HG02885 (cell line): ENCODE data around the gene CCDC136.

Source experiments
- ATAC-seq: cut with Tn5 transposase; IDR thresholded peaks from one replicate; pipeline ENCODE4 v1.9.1; 2021; ENCODE audit warnings: mild to moderate bottlenecking; ENCODE audit not compliant: unreplicated experiment, poor library complexity

Gene CCDC136

GRCh38 chr7:128830231-128831177, 38.7 kb downstream of the CCDC136 start, which contains the start of gene FLNC:
TSS of gene FLNC (plus strand) at chr7:128830406. CDS start at chr7:128830638, 232 bp downstream.
- ATAC-seq: no peak

GRCh38 chr7:128831178-128831993, 39.6 kb downstream of the CCDC136 start:
- no peak for ATAC-seq

GRCh38 chr7:128831994-128832879, 40.5 kb downstream of the CCDC136 start:
- ATAC-seq: no peak

GRCh38 chr7:128832880-128833147, 41.0 kb downstream of the CCDC136 start:
- no peak for ATAC-seq

GRCh38 chr7:128833148-128833945, 41.6 kb downstream of the CCDC136 start:
- no peak for ATAC-seq

- ATAC-seq: no peak
These were observed 42.2 kb downstream of the CCDC136 start for GRCh38 chr7:128833946-128834325.

GRCh38 chr7:128835231-128835751, 43.5 kb downstream of the CCDC136 start:
- no peak for ATAC-seq

GRCh38 chr7:128835790-128836641, 44.2 kb downstream of the CCDC136 start:
- no peak for ATAC-seq

- ATAC-seq: no peak
These were observed 45.1 kb downstream of the CCDC136 start for GRCh38 chr7:128836729-128837348.

- ATAC-seq: no peak
These were observed 45.8 kb downstream of the CCDC136 start for GRCh38 chr7:128837521-128837921.

GRCh38 chr7:128838109-128838779, 46.5 kb downstream of the CCDC136 start:
- no peak for ATAC-seq

- ATAC-seq: no peak
These were observed 47.4 kb downstream of the CCDC136 start for GRCh38 chr7:128838981-128839731.

- ATAC-seq: no peak
These were observed 48.0 kb downstream of the CCDC136 start for GRCh38 chr7:128839751-128840177.

- ATAC-seq: no peak
These were observed 48.8 kb downstream of the CCDC136 start for GRCh38 chr7:128840326-128841170.

GRCh38 chr7:128841171-128841690, 49.5 kb downstream of the CCDC136 start:
- no peak for ATAC-seq
